NCI-H526 treated with DMSO at 0.1 percent for 48 hours (cell line): Measurements from ENCODE around the gene LRP1B.

Experiments
- DNase-seq: peaks from one replicate; lab custom pipeline; 2025; lab: John Stamatoyannopoulos, UW

LRP1B gene

DNA sequence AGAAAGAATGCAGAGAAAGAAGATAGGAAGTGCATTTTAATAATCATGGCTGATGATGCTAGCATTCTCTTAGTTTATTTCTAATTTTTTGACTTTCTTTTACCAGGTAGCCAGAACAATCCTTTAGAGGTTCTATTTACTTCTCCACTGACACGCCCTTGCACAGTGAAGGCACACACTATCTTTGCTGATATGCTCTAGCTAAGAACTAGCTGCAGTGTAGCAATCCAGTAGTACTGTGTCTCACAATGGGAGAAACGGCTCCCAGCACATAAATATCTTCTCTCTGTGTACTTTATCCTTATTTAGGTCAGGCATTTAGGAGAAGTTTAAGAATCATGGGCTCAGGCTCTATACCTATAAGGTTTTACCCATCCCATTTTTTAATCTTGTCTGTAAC is 1005.4 kb downstream of the LRP1B start:
- DNase-seq = no peak

DNA sequence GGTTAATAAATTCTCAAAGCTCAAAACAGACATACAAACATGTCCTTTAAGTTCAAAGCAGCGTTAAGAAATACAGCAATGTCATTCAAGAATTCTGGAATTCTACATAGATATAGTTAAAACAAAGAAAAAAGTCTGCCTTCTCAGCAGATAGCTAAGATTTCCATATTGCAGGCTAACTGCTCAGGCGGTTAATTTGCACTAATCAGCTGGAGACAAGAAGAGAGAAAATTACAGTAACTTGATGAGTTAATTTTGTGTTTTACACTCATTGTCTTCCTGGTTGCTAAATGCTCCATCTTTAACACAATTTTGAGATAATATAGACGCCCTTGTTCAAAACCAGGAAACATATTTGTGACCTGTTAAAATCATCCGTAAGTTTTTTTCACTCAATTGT is 1012.0 kb downstream of the LRP1B start:
- DNase-seq = no peak

DNA sequence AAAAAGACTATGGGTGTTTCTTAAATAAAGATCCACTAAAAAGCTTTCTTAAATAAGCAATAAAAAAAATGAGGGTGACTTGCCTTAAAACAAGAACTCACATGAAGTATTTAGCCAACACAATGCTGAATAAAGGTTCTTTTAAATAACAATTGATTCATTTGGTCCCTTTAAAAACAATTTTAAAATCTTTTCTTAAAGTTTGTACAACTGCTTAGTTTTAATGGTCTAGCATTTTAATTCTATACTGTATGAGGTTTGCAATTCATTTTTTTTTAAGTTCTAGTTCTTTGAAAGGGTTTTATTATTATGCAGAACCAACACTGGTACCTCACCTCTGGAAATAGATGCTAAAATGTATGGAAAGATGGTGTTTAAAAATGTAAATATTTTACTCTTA is 1017.5 kb downstream of the LRP1B start:
- no peak for DNase-seq

DNA sequence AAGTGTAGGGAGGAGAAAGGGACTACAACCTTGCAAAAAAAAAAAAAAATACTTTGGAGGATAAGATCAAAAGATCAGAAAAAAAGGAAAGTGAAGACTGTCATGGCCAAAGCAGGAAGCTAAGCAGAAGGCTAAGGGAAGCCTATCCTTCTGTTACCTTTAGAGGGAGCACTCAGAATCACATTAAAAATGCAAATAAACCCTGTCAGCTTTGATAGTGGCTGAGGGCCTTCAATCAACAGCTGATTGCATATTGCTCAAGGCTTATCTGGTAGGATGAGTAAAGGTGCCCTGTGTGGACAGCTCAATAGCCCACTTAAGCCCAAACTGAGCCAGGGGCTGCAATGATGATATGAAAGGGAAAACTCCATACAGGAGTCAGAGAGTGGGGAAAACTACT is 1021.2 kb downstream of the LRP1B start:
- DNase-seq = peak; percentile 3

DNA sequence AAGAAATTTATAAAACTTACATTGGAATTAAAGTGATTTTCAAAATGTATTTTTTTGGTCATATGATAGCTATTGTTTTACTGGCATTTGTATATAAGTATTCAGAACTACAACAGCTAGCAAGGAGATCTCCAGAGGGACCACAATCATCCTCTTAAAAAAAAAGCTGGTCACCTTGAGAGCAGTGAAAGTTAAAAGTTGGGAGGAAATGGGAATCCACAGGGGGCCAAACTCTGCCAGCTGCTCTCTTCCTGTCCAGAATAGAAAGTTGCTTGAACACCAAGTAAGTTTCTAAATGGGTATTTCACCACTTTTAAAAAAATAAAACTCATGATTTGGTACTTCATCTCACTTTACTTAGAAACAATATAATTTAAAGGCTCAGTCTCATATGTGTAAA is 1025.1 kb downstream of the LRP1B start:
- DNase-seq = no peak

DNA sequence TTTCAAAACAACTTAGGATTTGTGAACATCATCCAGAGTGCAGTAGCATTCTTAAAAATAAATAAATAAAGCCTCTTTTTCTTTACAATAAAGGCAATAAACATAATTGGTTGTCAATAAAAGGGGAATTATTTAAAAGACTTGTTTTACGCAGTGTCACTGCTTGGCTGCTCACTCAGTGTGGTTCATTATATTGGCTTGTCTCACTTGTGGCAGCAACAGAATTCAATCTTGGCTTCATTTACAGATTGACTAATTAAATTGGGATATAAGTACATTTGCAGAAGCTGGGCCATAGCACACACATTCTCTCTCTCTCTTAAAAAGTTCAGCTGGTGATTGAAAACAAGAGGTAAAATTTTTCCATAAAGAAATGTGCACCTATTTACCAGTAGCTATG is 1027.6 kb downstream of the LRP1B start:
- DNase-seq = no peak

DNA sequence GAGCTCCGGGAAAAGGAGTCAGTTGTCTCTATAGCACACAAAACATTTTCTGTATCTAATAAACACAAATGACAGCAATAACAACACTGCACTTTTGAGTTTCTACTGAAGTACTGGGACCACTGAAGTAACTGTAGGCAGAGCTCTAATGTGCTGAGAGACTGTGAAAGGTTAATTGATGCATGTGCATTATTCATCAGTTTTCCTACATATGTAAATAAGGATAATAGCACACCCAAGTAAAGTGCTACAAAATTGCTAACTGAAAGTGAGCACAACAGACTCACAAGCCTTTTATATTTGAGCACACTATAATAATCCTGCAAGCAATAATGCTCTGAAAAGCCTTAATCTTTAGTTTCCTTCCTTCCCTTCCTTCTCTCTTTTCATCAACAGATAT is 1051.6 kb downstream of the LRP1B start:
- DNase-seq = no peak

DNA sequence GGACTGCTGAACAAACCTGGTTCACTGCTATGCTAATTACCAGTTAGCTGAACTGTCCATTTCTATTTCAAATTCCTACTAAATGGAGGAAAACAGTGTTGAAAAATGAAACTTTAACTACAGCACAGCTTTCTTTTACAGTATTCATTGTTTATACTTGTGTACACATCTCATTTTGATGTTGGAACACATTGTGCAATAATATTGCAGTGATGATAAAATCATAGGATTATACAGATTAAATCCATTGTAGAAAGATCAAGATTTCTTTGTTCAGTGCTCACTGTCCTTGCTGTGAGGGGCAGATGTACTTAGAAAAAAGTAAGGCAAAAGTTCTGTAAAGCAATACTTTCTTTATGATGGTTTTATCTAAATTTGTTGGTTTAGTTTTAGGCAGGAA is 1055.1 kb downstream of the LRP1B start:
- no peak for DNase-seq

DNA sequence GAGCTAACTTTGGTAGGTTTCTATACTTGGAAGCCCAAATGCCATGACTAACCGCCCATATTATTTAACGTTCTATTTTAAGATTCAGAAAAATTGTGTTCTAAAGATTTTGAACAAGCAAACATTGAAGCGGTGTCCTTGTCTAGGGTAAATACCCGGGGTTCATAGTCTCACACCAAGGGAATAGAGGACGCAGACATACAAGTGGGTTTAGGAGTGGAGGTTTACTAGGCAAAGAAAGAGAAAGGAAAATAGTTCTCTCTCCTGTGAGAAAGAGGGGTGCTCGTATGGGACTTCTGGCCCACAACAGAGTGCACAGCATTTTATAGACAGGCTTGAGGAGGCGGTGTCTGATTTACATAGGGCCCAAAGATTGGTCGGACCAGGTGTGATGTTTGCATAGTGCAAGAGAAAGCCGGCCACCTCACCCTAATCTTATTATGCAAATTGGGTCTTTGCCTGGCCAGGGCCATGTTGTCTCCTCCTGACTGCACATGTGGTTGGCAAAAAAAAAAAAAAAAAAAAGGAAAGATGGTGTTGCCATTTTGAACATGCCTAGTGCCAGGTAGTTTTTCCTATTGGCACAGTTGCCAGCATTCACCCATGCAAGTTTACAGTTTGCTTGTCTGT is 1062.6 kb downstream of the LRP1B start:
- DNase-seq = peak; percentile 13

DNA sequence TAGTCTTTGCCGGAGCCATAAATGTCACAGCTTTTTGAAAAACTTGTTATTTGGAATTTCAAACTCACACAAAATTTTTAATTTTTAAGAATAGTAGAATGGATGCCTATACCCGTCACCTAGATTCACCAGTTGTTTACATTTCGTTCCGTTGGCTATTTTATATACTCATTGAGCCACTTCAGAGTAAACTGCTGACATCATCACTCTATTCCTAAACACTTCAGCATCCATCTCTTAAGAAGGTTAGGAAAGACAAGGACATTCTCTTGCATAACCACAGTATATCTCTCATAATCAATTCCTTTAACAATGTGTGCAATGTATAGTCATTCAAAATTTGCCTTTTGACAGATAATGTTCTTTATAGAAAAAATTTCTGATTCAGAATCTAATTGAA is 1065.8 kb downstream of the LRP1B start:
- no peak for DNase-seq

DNA sequence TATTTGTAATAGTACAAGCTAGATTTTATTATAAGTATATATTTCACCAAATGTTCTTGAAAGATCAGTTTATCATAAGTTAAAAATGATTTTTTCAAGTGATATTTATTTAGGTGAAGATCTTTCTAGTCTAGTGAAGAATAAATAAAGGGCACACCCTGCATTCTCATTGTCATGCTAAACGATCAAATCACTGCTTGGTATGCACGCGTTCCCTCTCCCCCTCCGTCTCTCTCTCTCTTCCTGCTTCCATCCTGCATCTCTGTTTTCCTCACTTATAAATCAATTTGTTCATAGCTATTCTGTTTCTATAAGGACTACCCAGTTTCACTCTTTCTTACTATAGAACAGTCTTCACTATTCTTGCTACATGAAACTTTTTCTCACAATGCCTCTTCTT is 1067.4 kb downstream of the LRP1B start:
- no peak for DNase-seq

DNA sequence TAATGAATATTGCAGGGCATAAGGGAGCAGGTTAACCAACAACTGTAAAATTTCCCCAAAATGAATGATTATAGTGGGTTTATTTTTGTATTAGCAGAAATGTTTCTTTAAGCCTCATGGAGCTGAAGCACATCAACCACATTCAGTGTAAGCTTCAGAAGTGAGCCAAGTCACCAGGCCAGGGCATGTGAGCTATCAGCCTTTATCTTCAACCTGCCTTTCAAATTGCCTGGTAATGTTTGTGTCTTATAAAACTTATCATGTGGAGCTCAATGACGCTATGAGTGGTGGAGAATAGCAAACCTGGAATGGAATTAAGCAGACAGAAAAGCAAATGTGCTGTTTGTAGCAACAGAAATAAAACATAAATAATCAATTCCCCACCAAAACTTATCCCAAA is 1068.4 kb downstream of the LRP1B start:
- no peak for DNase-seq

DNA sequence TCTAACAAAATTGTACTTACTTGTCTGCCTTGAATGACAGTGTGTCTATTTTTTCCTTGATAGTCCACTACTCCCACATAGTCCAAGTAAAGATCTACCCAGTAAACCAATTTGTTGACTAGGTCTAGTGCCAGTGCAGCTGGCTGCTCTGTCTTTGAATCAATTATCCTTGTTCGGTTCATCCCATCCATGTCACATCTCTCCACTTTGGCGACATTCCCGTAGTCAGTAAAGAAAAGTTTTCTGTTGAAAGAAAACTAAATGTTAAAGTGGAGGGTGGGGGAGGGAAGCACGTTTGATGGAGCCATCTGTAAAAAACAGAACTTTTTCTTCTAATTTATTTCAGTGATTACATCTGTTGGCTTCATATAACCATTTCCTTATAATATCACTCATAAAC is 1068.8 kb downstream of the LRP1B start:
- no peak for DNase-seq

DNA sequence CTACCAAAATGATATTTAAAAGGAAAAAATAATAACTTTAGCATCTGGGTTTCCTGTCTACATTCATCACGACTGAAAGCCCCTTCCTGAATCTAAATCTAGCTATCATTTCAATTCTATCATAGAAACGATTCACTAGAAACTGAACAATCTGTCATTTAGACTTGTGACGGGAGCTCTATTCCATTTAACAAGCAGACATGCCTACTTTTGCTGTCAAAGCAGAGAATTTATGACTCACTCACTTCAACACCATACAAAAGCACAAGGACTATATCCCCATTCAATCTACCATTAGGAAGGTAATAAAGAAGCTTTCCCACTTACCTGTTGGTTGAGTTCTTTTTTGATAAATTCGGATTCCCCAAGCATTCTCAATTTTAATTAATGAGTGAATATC is 1072.3 kb downstream of the LRP1B start:
- DNase-seq = no peak

DNA sequence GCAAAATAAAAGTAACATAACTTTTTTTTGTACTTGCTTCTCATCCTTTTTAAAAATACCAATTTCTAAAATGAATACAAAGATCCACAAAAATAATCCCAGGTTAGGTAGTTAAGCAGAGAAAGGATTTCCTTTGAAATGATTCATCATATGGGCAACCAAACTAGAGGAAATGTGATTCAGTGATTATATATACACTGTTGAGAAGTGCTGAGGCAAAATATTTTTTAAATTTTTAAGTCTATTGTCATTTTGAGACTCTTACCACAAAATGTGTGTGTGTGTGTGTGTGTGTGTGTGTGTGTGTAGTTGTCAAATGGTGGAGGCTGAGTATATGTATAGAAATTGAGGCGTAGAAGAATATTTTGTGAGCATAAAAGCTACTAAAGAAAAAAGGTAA is 1075.3 kb downstream of the LRP1B start:
- no peak for DNase-seq

DNA sequence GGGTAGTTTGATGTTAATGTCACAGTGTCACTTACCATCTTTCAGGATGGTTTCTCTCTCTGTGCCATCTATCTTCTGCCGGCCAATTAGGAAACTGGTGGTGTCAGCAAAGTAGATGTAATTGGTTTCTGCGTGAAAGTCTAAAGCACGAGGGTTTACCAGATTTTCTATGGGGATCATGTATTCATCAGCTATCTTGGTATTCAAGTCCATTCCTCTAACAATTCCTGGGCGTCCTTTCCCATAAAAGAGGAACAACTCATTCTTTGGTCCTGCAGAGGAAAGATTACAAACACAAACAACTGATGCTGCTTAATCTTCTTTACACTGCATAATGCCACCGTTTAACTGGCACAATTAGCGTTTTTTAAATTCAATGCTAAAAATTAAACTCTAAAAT is 1081.9 kb downstream of the LRP1B start:
- no peak for DNase-seq

DNA sequence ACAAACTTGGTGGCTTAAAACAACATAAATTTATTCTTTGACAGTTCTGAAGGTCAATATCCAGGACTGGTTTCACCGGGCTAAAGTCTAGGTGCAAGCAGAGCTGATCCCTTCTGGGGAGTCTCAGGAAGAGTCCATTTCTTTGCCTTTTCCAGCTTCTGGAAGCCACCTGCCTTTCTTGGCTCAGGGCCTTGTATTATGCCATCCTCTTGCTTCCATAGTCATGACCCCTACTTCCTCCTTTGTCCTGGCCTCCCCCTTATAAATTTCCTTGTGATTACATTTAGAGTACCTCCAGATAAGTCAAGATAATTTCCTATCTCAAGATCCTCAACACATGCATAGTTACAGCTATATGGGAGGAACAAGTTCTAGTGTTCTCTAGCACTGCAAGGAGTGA is 1089.5 kb downstream of the LRP1B start:
- DNase-seq = no peak

DNA sequence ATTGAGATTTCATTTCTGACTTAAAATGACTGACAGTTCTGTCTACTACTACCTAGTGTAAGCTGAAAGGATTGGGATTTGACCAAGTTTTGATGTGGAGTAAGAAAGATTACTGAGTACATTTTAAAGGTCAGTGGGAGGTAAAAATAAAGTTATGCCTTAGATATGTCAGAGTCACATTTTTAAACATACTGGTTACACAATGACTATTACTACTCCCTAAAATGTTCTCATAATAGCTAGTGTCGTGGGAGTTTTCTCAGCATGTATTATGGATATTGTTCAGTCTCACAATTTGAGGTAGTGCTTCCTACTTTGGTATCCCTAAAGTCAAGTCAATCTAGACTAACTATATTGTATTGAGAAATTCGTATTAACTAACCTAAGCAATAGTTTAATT is 1092.5 kb downstream of the LRP1B start:
- DNase-seq = no peak

DNA sequence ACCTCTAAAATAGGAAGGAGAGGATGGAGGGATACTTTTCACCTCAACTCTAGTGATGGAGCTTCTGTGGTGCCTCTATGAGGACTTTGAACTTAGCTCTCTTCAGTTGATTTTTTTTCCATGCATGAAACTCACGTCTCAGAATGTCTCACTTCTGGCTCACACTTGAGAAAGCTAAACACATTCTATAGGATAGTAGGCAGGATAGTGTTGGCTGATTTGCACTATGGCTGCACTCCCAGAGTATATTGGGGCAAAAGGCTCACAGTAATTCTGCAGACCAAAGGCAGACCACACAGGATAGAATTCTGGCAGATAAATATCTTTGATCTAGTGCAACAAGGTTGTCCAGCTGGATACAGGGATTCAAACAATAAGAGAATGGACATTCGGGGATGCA is 1093.5 kb downstream of the LRP1B start:
- no peak for DNase-seq

DNA sequence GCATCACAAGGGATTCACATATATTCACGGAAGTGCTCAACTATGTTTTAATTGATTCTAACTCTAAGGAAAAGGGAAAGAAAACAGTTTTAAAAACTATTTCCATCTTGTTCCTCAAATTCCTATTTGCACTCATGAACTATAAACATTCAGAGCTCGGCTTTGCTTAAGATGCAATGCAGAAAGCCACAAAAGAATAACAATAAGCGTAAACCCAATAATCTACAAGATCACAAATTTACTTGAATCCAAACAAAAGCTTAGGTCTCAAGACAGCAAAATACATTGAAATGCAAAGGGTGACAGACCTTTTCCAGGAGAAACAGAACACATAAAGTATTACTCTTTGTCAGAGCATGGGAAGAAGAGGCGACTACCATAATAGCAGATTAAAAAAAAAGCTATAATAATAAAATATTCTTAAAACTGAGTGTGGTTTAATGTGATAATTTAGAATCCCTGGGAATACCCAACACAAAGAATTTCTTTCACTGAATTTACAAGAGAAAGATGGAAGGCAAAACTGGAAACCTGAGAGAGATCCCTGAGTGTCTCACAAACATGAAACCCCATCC is 1094.9 kb downstream of the LRP1B start:
- DNase-seq = no peak

DNA sequence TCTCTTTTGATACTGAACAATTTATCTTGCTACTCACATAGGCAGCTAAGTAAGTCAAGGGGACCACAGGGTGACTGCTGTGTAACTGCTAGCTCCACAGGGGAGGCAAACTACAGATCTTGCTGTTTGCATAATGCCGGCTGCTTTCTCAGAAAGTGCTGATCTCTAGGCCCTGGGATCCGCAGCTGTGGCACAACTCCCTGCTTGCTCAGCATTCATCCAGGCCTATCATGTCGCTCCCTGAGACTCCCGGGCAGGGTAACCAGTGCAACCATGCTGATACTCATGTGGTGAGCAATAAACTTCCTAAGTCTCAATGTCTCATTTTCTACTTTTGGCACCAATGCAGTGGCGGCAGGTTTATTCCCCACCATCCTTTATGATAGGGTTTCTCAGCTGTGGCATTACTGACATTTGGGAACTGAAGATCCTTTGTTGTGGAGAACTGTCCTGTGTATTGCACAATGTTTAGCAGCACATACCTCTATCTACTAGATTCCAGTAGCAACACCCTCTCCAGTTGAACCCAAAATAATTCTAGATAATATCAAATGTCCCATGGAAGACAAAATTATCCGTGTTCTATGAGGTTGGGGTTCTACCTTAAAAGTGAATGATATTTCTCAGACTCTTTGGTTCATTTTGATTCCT is 1101.3 kb downstream of the LRP1B start:
- DNase-seq = no peak

DNA sequence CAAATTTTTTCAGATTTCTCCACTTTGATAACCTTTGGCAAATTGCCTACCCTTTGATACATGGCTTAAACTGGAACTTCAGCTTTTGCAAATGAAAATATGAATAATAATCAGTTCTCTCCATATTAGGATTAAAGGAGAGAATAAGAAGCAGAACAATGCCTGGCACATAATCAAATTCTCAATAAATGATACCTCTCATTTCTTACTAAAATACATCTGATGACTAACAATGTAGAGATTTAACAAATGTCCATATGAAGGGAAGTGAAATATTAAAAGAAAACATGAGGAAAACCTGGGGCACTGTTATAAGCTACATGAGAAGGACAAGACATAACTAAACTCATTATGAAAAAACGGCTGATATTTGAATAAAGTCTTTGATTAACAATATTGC is 1103.6 kb downstream of the LRP1B start:
- no peak for DNase-seq

DNA sequence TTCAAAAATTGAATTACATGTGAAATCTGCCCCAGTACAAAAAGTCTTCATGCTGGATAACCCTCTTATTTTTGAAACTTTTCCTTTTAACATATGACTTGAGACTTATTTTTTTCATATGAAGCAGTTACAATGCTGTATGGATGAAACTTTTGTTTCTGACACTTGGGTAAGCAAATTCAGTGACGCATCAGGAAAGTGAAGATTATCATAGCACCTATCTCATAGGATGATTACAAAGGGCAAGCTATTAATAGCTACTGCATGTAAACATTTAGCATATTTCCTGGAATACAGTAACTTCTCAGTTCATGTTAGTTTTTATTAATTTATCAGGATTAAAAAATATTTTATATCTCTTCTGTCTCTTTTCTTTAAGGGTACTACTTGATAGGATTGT is 1109.2 kb downstream of the LRP1B start:
- DNase-seq = no peak

DNA sequence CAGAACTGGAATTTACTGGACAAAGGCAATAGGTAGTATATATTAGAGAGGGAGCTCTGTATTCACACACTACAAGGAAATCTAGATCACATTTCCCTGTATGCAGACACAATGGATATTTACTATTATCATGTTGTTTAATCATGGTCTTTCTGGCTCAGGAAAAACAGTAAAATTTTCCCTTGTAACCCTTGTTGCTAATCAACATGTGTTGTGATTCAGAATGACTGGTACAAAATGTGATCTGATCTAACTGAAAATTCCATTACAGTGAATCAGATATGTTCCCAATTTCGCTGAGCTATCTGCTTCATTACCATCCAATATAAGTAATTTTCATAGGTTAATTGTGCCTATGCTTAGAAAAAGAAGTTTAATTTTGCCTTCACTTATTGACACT is 1109.7 kb downstream of the LRP1B start:
- no peak for DNase-seq
